ENCODE measurements around the gene SSR3.
"Not testable (repeated sequence)": the region's sequence is repeated elsewhere in the genome, so short reads cannot be mapped to it uniquely, and the experiment has no call there.

SSR3 gene

DNA sequence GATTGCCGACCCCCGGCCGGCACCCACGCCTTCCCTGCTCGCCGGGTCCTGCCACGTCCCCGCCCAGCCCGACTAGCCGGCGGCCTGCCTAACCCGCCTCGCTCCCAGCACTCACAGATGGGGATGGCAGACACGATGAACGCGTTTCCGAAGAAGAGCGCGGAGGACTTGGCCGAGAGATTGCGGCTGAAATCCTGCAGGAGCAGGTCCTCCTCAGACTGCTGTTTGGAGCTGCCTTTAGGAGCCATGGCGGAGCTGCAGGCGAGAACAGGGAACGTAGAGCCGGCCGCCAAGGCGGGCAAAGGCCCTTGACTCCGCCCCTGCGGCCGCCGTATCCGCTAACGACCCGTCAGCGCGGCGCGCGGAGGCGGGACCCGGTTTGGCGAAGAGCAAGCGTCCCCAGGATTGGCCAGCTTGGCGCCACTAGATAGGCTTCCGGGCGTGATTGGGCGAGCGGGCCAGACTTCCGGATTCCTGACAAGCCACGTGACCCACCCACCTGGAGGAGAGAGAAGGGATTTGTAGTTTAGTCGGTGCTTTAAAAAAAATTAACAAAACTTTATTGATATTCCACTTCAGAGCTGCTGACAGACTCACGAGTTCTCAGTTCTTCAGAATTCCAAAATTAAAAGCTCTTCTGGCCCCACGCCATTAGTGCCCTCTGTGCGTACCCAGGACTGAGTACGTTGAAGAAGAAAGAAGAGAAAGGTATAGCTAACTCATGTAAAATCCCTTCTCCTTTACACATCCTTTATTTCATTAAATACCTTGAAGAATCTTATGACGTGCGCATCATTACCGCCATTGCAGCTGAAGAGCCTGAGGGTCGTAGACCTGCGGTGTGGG lies at the start of gene SSR3:
TSS of gene SSR3 (minus strand) at position 276 of the 846 bp plus-strand sequence. CDS start at position 248, 28 bp downstream.
- peak; percentile 99 for DNase-seq

DNA sequence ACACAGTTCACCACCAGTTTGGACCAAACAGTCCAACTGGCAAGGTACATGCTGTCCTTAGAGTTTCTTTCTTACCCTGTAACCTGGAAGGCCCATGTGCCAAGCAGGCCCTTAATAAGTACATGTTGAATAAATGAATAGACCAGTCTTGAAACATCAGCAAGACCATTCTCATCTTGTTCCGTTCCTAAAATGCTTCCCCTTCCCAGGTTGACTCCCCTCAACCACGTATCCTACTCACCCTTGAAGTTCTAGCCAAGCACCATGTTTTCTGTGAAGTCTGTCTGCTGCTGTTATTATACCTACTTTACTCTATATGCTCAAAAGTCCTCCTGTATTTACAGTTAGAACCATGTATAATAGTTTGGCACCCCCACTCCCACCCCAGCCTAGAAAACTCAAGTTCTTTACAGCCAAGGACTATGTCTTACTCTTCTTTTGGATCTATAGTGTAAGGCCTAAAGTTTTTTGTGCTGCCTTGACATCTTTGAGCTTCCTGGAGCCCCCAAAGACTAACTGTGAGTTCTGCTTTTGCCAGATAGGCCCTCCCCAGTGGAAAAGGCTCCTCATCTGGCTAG lies 49.2 kb upstream of the SSR3 start:
- no peak for DNase-seq

DNA sequence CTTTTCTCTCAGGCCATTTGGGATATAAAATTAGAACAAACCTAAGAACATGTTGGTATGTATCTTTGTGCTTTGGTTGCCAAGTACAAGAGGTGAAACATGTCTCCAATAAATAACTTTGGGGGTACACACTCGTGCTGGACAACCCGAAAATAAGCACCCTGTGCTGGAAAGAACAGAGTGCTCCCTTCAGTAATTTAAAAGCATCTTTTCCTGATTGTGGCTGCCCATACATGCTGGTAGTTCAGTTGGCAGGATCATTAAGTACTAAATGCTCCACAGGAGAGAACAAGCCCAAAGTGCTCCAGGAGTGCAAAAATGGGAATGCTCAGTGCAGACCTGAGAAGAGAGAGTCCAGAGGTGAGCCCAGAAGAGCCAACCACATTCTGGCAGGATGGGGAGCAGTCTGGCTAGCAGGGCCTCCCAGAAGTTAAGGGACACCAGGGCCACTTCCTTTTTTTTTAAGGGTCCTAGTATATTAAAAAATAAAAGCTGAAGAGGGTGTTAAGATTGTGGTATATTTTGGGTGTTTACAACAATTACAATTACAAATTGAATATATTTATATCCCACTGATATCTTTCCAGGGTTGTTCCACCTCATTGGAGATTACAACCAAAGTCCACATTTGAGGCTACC lies 48.6 kb upstream of the SSR3 start:
- no peak for DNase-seq

DNA sequence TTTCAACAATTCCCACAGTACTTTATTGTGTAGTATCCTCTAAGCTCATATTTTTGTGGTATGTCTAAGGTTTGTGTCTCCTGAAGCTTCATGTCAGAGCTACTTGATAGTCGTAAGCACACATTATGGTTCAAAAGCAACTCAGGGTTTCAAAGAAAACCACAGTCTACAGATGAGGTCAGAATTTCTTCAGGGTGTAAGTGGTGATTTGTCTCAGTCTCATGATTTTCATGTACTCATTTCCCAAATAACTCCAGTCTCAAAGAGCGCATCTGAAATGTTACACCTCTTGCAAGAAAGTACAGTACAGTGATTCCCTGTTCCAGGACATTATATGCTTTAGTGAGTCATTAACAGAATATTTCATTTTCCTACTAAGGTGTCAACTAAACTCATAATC lies 47.5 kb upstream of the SSR3 start:
- no peak for DNase-seq

DNA sequence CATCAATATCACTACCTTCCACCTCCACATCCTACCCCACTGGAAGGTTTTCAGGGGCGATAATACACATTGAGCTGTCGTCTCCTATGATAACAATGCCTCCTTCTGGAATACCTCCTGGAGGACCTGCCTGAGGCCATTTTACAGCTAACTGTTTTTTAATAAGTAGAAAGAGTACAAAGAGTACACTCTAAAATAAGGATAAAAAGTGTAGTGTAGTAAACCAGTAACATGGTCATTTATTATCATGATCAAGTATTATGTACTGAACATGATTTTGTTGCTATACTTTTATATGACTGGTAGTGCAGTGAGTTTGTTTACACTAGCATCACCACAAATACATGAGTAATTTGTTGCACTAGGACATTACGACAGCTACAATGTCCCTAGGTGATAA lies 46.6 kb upstream of the SSR3 start:
- no peak for DNase-seq

DNA sequence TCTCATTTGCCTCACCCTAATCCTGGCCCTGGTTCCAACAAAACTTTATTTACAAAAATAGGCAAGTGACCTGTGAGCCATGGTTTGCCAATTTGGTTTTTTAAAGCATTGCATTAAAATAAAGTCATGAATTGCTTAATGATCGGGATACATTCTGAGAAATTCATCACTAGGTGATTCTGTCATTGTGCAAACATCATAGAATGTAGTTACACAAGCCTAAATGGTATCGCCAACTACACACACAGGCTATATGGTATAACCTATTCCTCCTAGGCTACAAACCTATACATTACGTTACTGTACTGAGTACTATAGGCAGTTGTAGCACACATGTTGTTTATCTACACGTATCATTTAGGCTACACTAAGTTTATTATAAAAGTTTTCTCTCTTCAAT lies 45.9 kb upstream of the SSR3 start:
- no peak for DNase-seq

DNA sequence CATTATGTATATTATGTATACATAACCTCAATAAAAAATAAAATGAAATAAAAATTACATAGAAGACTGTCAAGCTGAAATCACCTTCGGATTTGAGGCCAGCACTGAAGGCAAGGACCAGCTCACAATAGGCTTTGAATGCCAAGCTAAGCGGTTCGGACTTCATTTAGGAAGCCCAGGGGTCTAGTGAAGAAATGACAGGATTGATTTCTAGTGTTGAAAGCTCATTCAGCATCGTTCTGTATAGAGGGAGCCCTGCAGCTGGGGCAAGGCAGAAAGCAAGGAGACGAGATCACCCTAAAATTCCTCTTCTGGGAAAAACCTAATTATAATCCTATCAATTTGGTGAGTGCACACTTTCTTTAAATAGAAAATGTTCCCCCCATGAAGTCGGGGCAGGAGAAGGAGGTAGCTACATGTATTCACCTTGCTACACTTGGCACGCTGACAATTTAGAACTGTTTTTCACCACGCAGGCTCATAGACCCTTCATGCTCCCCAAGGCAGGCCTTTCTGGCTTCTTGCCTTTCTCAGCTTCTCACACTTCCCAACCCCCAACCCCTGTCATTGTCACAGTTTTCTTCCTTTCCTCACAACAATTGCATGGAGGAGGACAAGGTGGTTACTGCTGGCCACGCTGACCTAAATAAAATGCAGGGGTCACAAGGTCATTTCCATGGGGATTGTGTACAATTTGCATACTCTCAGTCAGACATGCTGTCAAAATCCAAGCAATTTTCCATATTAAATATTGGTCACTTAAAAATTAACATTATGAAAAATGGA lies 44.4 kb upstream of the SSR3 start:
- DNase-seq = no peak

DNA sequence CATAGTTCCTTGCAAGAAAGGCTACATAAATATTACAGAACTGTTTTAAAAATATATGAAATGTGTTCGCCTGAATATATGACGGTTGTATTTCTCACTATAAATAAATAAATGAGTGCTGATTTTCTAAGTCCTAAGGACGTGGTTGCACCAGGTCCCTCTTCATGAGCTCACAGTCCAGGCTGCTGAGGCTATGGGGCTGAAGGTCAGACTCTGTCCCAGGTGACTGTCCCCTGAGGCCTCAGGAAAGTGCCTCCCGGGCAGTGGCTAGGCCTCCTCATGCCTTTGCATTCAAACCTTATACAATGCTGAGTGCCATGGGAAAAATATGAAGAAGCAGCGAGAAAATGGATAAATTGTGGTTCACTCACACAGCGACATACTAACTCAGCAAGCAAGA lies 43.5 kb upstream of the SSR3 start:
- no peak for DNase-seq

DNA sequence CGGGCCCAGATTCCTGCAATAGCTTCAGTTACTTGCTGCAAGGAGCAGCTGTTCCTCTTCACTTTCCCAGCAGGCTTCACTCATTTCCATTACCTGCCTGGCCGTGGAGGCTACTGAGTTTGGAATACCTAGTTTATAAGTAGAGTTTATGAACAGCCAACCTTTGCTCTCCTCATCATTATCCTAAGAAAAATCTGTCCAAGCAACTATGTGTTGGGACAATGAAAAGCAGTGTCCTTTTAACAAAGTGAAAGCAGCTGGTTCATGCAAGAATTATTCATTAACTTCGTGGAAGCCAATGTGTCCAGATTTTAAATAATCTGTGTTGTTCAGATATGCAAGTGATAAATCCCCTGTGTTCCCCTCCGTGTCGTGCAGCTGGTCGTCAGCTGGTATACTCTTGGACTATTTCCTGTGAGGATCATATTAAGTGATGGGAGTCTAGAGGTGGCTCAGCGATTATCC lies 39.3 kb upstream of the SSR3 start:
- DNase-seq = no peak

DNA sequence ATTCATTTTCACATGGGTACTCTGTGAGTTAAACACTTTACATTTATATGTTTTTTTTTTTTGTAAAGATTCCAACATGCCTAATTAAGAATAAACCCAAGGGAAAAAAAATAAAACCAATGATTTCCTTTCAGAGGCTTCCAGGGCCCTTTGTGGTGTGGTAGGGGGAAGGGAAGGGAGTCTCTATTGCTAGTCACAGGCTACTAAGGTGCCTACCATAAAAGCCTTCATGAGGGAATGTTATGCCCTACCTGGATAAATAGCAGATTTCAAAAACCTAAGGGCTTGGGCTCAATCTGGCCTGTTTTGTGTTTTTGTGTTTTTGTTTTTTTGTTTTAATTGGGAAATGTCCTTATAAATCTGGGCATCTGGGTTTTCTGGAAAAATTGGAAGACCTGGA lies 38.9 kb upstream of the SSR3 start:
- DNase-seq = no peak

DNA sequence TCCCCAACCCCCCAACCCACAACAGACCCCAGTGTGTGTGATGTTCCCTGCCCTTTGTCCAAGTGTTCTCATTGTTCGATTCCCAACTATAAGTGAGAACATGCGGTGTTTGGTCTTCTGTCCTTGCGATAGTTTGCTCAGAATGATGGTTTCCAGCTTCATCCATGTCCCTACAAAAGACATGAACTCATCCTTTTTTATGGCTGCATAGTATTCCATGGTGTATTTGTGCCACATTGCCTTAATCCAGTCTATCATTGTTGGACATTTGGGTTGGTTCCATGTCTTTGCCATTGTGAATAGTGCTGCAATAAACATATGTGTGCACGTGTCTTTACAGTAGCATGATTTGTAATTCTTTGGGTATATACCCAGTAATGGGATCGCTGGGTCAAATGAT lies 34.9 kb upstream of the SSR3 start:
- not testable (repeated sequence) for DNase-seq

DNA sequence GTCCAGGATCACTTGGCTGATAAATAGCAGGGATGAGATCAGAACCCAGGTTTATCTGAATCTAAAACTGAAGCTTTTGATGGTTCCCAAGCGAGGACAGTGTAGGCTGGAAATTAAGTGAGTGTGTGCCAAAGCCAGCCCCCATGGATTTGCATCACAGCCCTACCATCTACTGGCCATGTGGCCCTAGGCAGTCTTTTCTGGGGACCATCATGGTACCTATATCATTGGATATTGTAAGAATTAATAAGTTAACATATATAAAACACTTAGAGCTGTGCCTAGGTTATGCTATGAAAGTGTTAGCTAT lies 32.8 kb upstream of the SSR3 start:
- no peak for DNase-seq

DNA sequence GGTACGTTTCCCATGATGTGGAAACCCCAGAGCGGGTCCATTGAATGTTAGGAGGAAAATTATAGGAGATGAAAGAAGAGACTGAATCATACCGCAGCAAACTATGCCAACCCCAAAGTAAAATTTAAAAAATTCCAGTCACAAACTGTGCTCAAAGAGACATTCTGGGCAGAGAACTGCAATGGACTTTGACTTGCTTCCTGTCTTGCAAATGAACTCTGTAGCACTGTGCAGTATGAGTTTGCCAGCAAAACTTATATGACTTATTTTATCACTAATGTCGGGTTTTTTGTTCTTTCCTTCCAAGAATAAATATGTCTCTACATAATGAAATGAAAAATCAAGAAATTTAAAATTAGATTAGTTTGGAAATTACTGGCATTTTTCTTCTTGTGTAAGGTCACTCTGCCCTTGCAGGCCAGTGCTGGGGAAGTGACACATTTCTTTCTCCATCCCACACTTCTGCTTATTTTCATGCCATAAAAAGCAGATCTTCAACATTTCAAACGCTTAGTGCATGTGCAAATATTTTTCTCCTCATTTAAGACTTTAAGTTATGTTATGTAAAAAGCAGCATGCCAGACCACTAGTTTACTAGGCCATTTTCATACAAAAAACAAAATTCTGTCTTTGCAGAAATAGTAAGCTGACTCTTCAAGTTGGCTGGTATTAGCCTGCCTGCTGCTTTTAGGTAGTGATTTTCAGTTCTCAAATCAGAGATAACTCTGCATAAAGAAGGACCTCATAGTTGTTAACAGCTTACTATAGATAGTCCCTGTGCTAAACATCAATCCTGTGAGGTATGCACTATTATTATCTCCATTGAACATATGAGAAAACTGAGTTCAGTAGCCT lies 32.2 kb upstream of the SSR3 start:
- no peak for DNase-seq

DNA sequence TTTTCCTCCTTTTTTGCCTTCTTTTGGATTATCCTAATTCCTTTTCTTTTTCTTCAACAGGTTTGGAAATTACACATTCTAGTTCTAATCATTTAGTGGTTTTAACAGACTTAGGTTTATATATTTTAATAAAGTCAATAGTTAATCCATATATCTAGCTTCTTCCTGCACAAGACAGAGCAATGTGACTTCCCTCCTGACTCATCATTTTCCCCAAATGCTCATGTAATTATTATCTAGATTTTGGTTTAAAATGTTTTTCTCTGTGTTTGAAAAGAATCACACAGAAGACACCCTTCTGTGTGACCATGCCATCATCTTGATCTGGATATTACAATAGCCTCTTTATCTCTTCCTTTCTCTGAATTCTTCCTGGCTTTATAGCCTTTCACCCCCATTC lies 28.6 kb upstream of the SSR3 start:
- DNase-seq = no peak

DNA sequence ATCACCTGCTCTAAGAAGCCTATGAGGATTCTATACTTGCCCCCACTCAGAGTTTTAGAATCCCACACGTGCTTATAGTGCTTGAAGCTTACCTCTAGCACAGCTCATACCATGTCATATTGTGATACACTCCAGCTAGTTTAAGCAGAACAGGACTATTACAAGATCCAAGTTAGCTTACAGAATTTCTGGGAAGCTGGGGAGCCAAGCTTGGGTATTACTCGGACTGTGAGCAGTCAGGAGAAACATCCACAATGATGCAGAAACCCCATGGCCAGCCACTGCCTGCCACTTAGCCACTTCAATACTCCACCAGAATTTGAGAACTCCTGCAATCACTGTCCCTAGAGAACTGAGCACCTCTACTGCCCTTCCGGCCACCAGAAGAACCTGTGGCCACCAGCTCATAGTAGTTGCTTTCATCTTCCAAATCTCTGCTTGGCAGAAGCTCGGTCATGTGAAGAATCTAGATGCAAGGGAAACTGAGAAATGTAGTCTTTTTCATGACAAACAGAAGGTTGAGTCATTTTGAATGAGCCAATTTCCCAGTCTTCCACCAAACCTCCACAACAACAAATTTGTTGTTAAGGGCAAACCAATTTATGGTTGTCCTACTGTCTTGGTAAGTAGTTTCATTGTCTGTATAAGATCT lies 27.7 kb upstream of the SSR3 start:
- DNase-seq = no peak

DNA sequence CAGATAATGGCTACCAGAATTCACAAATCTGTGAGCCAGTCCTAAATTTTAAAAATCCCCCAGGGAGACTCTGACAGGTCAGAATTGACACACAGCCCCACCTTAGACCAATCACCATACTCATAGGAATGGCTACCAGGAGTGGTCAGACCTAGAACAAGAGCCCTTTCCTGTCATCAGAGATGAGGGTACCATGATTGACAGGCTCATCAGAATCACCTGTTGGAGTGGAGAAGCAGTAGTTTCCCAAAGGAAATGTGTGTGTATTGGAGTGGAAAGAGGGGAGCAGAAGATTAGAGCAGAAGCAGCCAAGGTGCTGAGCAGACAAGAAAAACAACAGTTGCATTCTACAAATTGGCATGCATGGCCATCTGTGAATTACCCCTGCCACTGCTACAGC lies 27.0 kb upstream of the SSR3 start:
- no peak for DNase-seq

DNA sequence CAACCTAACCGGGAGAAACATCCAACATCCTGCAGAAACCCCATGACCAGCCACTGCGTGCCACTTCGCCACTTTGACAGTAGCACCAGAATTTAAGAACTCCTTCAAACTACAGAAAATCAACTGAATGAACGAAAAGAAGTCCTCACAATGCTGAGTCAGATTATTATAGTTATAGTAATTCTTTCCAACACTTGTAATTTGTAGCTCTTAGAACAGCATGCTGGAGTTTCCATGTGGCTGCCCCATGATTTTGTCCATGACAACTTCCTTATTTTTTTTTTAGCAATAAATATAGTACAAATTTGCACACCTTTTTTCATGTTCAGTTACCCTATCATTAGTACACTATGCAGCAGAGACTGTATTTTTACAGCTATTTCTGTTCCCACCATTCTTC lies 26.1 kb upstream of the SSR3 start:
- DNase-seq = no peak

DNA sequence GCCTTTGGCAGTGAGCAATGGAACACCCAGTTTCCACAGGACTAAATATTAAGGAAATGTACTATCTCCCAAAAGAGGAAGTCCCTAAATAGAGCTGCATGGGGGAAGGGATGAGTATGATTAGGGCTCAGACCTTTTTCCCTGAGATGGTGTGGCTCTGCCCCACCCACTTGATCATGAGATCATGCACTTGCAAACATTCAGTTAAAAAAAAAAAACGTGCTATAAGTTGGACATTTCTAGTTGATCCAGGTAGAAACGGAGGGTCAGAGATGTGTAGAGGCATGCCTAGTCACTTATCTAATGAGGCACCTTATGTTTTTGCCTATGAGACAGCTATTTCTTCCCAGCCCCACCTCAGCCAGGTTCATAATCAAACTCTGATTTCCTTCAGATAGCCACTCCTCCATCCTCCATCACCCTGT lies 24.5 kb upstream of the SSR3 start:
- peak; percentile 5 for DNase-seq

DNA sequence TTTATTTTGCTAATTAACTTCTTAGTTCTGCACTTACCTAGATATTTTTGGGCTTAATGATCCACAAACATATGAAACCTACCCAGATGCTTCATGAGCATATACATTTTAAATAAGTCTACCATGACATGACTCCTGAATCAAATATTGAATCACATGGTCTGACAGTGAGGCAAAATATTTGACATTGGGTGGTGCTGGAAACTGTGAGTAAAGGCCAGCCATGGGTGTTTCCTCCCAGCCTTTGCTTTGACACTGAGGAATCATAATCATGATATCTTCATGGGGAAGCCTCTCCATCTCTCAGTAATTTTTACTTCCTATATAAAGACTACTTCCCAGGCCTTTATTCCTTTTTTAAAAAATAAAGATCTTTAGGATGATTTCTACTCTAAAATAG lies 22.8 kb upstream of the SSR3 start:
- no peak for DNase-seq

DNA sequence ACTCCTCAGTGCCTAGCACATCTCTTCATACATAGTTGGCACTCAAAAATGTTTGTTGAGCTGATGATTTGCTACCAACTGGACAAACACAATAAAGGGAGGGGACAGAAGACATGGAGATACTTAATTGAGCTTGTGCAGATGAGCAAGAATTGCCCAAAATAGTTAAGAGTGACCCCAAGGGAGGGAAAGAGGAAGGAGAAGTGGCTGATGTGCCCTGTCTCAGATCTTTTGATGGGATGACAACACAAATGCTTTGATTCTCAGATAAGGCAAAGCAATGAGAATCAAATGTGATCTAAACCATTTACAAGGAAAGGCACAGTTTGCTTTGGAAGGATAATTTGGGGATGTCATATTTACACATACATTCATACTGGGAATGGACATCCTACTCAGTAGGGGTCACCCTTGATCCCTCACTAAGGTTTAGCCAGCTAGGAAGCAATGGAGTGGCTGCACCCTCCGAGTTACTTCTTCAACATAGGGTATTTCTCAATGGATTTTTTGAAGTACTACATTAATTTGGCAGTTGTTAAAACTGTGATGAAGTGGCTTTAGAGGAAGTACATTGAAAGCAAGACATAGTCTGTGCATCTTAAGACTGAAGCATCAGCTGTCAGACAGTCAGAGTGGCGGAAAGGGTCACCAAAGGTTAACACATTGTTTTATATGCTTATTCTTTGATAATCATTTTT lies 21.9 kb upstream of the SSR3 start:
- no peak for DNase-seq

DNA sequence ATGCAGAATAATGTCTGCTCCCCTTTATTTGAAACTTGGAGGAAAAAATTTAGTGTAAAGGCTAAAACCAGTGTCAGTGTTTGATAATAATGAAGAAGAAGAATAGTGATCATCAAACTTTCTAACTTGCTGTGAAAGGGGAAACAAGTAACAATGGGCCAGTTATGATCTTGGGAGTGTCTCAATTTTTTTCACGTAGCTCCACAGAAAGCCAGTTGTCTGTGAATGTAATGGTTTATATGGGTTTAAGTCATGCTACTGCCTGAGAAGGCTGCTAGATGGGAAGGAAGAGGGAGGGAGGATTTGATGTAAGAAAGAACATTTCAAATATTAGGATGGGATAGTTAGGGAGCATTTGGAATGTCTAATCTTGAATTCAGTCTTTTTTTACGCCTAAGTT lies 21.1 kb upstream of the SSR3 start:
- no peak for DNase-seq

Measured in CD4-positive, alpha-beta T cell treated with Interleukin-4 for 4 hours (primary cell).